ENCODE data around the gene RNF44.
"Not testable (repeated sequence)": the region's sequence is repeated elsewhere in the genome, so short reads cannot be mapped to it uniquely, and the experiment has no call there.

Gene RNF44

GRCh38 chr5:176491101-176491502, 46.1 kb downstream of the RNF44 start:
- TF ChIP-seq CTCF (IDR thresholded peaks at IDR 0.05; ENCODE audit: extremely low read depth, missing control alignments): no peak
- DNase-seq (ENCODE audit: low spot score): no peak

- TF ChIP-seq CTCF (IDR thresholded peaks at IDR 0.05; ENCODE audit: extremely low read depth, missing control alignments): no peak
Measured at GRCh38 chr5:176490301-176490700, 46.9 kb downstream of the RNF44 start.

GRCh38 chr5:176489077-176489476, 48.1 kb downstream of the RNF44 start:
- TF ChIP-seq CTCF (IDR thresholded peaks at IDR 0.05; ENCODE audit: extremely low read depth, missing control alignments): no peak
- no peak for DNase-seq (ENCODE audit: low spot score)

More at GRCh38 chr5:176490301-176490700, 46.9 kb downstream of the RNF44 start:
- no peak for DNase-seq (ENCODE audit: low spot score)

GRCh38 chr5:176487160-176487559, 50.0 kb downstream of the RNF44 start:
- DNase-seq (ENCODE audit: low spot score): not testable (repeated sequence)

- no peak for TF ChIP-seq CTCF (IDR thresholded peaks at IDR 0.05; ENCODE audit: extremely low read depth, missing control alignments)
- no peak for DNase-seq (ENCODE audit: low spot score)
Measured at GRCh38 chr5:176486189-176486757, 50.9 kb downstream of the RNF44 start.

GRCh38 chr5:176485176-176485575, 52.0 kb downstream of the RNF44 start:
- TF ChIP-seq CTCF (IDR thresholded peaks at IDR 0.05; ENCODE audit: extremely low read depth, missing control alignments): no peak
- no peak for DNase-seq (ENCODE audit: low spot score)

GRCh38 chr5:176481711-176482110, 55.5 kb downstream of the RNF44 start:
- no peak for DNase-seq (ENCODE audit: low spot score)
- no peak for TF ChIP-seq CTCF (IDR thresholded peaks at IDR 0.05; ENCODE audit: extremely low read depth, missing control alignments)

Data from GM20000 (cell line).